ENCODE measurements around the gene BTG2.
"Not testable (repeated sequence)": the region's sequence is repeated elsewhere in the genome, so short reads cannot be mapped to it uniquely, and the experiment has no call there.

DNA sequence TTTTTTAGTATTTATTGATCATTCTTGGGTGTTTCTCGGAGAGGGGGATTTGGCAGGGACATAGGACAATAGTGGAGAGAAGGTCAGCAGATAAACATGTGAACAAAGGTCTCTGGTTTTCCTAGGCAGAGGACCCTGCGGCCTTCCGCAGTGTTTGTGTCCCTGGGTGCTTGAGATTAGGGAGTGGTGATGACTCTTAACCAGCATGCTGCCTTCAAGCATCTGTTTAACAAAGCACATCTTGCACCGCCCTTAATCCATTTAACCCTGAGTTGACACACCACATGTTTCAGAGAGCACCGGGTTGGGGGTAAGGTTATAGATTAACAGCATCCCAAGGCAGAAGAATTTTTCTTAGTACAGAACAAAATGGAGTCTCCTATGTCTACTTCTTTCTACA is 39.2 kb upstream of the BTG2 start:
- TF ChIP-seq, protein P1, sequence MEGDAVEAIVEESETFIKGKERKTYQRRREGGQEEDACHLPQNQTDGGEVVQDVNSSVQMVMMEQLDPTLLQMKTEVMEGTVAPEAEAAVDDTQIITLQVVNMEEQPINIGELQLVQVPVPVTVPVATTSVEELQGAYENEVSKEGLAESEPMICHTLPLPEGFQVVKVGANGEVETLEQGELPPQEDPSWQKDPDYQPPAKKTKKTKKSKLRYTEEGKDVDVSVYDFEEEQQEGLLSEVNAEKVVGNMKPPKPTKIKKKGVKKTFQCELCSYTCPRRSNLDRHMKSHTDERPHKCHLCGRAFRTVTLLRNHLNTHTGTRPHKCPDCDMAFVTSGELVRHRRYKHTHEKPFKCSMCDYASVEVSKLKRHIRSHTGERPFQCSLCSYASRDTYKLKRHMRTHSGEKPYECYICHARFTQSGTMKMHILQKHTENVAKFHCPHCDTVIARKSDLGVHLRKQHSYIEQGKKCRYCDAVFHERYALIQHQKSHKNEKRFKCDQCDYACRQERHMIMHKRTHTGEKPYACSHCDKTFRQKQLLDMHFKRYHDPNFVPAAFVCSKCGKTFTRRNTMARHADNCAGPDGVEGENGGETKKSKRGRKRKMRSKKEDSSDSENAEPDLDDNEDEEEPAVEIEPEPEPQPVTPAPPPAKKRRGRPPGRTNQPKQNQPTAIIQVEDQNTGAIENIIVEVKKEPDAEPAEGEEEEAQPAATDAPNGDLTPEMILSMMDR (conservative IDR thresholded peaks at IDR 0.05; ENCODE audit: low read depth in 2 of 2) = not testable (repeated sequence)
- not testable (repeated sequence) for TF ChIP-seq ZNF331 (CRISPR knock-in tag; IDR thresholded peaks at IDR 0.05; ENCODE audit: low read depth)
